NCI-H1694 (cell line): ENCODE results near the gene SLC27A4.

Source experiments
- DNase-seq: peaks from one replicate; lab custom pipeline; 2025; lab: John Stamatoyannopoulos, UW

SLC27A4 gene

DNA sequence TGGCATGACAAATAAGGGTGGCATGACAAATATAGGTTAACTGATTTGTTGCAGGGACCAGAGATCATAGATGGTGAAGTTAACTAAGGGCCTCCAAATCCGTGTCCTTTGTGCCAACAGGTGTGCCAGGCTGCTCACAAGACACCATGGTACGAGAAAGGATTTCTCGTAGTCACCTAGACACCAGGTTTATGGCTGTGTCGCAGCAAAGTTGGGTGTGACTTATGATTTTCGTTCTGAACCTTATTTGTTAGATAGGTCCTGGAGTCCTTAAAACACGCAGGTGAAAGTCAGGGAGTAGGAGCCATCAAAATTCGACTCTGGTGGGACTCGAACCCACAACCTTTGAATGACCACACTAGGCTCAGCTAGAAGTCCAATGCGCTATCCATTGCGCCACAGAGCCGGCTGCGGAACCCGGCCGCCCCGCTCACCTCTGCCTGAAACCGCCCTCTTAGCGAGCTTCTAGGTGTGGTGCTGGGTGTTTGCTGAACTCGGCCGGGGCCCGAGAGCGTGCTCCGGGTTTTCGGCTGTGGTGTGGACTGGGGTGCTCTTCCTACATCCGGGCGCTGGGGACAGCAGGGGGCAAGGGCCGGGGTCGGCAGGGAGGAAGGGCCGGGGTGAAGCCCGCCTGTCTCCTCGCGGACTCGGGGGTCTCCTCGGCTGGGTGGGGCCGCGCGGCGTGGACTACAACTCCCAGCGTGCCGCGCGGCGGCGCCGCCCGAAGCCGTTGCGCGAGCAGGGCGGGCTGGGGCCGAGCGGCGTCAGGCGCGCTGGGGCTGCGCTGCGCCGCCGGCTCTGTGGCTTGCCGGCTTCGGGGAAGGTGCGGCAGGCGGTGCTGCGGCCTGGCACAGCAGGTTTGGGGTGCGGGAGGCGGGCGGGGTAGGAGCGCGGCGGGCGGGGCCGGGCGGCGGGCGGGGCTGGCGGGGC lies at the start of gene SLC27A4:
TSS of gene SLC27A4 (plus strand) at position 767 of the 930 bp plus-strand sequence. CDS start 2,606 bp downstream, outside the sequence.
- peak; percentile 36 for DNase-seq

GRCh38 chr9:128292009-128292408 lies 48.3 kb upstream of the SLC27A4 start:
- DNase-seq: no peak

DNA sequence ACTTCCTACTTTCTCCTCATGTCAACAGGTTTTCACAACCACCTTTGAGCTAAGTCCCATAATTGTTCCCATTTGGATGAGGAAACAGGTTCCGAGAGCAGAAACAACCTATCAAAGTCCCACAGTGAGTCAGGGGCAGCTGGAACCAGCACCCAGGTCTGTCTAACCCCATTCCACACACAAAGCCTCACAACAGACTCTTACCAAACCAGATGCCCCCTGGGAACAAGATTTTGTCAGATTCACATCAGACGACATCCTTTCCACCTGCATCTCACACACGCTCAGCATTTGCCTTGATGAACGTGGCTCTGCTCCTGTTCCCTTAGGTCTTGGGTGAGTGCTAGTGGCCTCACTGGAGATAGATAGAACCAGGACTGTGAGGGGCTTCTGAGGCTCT lies 47.2 kb upstream of the SLC27A4 start:
- no peak for DNase-seq

DNA sequence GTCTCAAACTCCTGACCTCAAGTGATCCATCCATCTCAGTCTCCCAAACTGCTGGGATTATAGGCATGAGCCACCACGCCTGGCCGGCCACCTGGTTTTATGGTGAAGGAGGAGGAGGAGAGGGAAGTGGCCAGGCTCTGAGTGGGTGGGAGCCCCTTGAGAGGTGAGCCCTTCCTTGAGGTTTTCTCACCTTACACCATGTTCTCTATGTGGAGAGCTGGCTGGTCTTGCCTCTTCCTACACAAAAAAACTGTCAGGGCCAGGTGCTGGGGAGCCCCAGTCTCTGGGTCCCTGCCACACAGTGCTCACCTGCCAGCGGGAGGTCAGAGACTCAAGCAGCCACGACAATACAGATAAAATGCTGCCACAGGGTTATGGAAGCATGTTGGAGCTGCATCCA lies 46.2 kb upstream of the SLC27A4 start:
- DNase-seq: no peak

DNA sequence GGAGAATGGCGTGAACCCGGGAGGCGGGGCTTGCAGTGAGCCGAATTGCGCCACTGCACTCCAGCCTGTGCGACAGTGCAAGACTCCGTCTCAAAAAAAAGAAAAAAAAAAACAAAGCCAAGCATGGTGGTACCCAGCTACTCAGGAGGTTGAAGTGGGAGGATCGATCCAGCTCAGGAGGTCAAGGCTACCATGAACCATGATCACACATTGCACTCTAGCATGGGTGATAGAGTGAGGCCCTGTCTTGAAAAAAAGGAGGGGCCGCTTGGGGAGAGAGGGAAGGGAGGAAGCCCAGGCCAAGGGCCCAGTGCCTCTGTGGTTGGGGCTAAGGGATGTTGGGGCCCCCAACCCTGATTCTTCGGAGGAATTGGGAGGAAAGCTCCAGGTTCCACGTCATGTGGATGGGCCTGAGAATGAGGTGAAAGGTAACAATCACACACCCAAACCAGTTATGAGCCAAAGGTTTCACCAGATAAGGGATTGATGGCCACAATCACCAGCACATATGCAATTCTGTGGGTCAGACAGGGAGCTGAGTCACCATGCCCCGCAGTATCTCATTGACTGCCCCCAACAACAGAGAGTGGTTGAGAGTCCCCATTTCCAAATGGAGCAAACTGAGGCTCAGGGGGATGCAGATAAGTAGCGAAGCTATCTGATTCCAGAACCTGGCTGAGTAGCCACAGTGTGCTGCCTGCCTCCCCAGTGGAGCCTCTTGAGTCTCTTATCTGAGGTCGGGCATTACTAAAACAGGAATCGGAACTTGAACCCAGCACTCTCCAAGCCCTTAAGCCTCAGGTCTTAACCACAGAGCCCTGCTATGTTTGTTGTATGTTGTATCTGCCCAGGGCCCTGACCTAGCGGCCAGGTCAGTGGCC lies 43.7 kb upstream of the SLC27A4 start:
- DNase-seq: no peak

- no peak for DNase-seq
Observed at GRCh38 chr9:128297221-128297773, 43.0 kb upstream of the SLC27A4 start.

DNA sequence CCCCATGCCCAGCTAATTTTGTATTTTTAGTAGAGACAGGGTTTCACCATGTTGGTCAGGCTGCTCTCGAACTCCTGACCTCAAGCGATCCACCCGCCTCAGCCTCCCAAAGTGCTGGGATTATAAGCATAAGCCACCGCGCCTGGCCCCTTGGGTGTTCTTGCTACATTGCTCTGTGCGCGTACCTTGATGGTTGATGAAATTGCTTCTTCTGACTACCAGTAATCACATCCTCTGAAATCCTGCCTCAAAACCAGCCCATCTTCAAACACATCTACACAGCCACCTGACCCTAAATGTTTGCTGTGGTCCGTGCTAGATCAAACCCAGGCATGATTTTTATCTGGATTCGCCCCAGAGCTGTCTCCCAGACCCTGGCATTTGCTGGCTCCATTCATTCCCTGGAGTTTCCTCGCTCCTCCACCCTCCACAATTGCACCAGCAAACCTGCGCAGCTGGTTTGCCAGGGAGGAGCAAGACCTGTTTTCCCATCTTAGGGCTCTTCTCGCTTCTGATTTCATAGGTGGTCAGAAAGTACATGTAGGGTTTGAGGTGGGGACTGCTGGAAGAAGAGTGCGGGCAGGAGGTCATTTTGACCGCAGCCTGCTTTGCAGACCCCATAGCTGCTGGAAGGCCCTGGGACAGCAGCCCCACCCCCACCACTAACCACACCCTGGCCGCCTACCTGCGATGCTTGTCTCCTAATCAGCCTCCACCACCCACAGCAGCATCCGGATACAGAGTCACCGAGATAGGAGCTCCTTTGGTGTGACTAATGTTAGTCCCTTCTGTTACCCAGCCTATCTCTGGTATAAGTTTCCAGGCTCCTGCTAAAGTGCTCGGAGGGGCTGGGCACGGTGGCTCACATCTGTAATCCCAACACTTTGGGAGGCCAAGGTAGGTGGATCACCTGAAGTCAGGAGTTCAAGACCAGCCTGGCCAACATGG lies 41.5 kb upstream of the SLC27A4 start:
- DNase-seq: no peak

DNA sequence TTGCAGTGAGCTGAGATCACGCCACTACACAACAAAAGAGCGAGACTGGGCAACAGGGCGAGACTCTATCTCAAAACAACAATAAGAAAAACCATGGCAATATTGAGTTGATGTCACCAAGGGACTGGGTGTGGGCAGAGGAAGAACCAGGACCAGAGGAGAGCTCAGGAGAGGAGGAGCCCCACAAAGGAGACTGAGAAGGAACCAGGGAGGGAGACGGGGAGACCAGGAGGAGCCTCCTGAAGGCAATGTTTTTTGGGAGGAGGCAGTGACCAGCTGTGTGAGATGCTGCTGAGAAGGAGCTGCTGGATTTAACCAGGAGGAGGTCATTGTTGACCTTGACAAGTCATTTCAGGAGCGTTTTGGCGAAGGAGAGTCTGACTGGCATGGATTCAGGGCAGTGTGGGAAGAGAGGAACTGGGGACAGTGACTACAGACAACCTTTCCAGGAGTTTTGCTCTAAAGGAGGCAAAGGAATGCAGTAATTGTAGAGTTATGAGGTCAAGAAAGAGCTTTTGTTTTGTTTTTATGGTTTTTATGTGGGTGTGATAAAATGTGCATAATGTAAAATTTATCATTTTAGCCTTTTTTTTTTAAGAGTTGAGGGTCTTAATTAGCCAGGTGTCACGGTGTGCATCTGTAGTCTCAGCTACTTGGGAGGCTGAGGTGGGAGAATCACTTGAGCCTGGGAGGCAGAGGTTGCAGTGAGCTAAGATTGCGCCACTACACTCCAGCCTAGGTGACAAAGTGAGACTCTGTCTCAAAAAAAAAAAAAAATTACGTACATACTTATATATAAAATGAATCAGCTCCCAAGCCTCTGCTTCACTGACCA lies 36.0 kb upstream of the SLC27A4 start:
- DNase-seq: no peak

DNA sequence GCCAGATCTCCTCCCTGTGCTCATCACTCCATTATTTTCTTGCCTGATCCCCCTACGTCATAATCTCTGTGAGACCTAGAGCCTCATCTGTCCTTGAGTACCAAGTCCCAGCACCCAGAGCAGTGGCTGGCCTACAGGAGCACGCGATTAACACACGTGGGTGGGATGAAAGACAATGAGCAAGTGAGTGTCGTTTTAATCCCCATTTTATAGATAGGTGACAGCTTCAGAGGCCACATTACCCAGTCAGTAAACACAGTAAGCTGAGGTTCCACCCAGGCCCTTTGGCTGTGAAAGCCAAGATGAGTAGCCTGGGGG lies 35.4 kb upstream of the SLC27A4 start:
- DNase-seq: no peak

- no peak for DNase-seq
Observed at GRCh38 chr9:128309551-128309950, 30.8 kb upstream of the SLC27A4 start.

DNA sequence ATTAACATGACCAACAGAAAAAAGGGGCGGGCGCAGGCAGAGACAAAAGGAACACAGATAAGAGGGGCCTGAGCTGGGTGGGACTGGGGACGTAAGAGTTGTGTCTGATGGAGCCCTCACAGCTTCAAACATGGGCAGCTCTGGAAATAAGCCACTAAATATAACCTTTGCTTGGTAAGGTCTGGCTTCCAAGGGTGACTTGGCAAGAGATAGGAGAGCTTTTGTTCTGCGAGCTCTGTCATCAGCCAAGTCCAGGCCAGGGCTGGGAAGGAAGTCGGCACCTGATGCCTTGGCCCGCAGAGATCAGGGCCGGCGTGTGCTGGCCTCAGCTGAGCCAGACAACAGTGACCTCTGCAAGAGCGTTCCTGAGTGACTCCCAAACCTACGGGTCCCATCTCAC lies 29.9 kb upstream of the SLC27A4 start:
- no peak for DNase-seq

GRCh38 chr9:128314697-128315096 lies 25.6 kb upstream of the SLC27A4 start:
- no peak for DNase-seq

GRCh38 chr9:128316421-128316820 lies 23.9 kb upstream of the SLC27A4 start:
- DNase-seq: no peak

- no peak for DNase-seq
Observed at GRCh38 chr9:128317629-128318028, 22.7 kb upstream of the SLC27A4 start.

DNA sequence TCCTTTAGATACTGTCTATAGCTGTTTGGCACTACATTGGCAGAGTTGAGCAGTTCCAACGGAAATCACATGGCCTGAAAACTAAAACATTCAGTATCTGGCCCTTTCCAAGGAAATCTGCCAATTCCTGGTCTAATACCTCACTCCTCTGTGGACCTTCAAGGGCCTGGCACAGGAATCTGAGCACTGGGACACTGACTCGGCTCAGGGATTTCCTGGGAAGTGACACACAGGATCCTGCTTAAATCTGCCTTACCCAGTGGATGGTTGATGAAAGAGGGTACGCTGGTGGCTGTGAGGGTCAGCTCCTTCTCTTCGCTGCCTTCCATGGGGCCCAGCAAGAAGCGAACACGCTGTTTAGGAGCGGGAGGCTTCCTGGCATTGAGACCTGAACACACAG lies 19.0 kb upstream of the SLC27A4 start:
- DNase-seq: no peak

GRCh38 chr9:128321879-128322403 lies 18.4 kb upstream of the SLC27A4 start:
- no peak for DNase-seq

DNA sequence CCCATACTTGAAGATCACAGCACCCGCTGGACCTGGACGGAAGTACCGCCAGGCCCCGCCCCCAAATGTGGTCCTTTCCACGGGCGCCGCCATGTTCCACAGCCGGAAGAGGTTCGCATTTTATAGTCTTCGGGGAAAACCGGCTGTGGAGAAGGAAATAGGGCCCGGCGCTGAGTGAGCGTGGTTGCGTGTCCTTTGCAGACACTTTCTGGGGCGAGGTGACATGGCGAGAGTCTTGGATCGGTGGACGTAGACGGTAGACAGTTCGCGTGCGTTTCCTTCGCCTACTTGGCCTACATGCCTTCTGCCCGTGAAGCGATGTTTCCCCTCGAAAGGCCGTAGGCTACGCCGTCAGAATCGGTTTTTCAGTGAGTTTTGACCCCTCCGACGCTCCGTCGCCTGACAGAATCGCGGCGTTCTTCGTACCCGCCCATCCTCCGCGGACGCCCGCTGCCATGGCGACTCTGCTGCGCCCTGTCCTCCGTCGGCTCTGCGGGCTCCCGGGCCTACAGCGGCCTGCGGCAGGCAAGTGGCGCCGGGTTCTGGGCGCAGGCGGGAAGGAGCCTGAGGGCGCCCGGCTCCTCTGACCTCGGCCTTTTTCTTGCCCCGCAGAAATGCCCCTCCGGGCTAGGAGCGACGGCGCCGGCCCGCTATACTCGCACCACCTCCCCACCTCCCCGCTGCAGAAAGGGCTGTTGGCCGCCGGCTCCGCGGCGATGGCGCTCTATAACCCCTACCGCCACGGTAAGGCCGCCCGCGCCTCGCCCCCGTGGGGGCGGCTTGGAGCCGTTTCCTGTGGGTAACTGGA lies 17.7 kb upstream of the SLC27A4 start, which contains the start of the genes COQ4 and TRUB2:
TSS of gene COQ4 (plus strand) at position 436 of the 808 bp plus-strand sequence. CDS start at position 456, 20 bp downstream.
TSS of gene TRUB2 (minus strand) at position 44 of the 808 bp plus-strand sequence. CDS start at position 5, 39 bp downstream.
- peak; percentile 77 for DNase-seq

GRCh38 chr9:128323212-128323730 lies 17.1 kb upstream of the SLC27A4 start:
- no peak for DNase-seq

DNA sequence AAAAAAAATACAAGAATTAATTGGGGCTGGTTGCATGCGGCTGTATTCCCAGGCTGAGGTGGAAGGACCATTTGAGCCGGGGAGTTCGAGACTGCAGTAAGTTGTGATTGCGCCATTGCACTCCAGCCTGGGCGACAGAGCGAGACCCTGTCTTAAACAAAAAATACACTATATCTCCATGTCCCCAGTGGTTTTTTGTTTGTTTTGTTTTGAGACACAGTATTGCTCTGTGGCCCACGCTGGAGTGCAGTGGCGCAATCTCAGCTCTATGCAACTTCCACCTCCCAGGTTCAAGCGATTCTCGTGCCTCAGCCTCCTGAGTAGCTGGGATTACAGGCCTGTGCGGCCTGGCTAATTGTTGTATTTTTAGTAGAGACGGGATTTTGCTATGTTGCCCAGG lies 16.5 kb upstream of the SLC27A4 start:
- DNase-seq: no peak
